8988T (cell line): Measurements from ENCODE around the gene RIMBP2.

Experiments
- DNase-seq: peaks from one replicate; pipeline ENCODE4 v3.0.0; 2011

Gene RIMBP2

DNA sequence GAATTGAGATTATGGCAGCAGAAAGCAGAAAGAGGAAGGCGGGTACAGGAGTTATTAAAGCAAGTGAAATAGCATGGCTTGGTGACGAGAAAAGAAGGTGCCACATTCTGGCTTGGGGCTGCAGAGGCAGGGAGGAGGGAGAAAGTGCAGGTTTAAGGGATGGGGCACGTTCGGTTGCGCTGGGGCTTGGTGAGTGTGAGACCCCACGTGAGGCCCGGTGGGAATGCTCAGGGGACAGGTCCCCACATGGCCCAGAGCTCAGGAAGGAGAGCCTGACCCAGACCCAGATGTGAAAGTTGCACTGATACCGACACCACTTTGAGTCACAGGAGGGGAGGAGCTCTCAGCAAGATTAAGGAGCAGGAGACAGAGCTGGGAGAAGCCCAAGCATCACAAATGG, 191.3 kb downstream of the RIMBP2 start:
- DNase-seq = no peak

DNA sequence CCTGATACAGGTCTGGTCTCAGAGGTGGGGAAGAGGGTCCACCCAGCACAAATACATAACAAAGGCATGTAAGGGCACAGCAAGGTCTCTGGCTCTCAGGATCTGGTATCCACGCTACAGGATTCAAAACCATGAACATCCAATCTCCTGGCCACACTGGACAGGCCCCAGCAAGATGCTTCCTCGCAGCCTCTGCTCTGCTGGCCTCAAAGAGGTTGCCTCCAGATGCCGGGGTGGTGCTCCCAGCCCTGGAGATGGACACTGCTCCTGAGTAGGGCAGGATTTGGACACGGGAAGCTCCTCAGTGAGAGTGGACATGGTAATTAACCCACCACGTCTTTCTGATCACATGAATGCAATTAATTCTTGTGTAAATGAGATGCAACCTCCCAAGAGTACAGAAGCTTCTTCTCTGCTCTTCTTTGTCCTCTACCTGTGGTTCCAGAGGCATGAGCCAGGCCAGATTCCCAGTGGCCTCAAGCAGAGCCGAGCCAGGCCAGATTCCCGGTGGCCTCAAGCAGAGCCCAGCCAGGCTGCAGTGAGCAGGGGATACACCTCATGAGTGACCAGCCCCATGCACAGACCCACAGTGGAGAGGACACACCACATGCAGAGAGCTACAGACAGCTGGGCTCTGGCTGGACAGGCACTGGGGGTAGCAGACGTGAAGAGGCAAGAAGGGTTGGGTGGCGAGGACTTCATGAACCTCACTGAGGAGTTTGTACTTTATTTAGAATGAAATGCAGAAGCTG, 192.1 kb downstream of the RIMBP2 start:
- DNase-seq = no peak

GRCh38 chr12:130523208-130523607, 192.9 kb downstream of the RIMBP2 start:
- no peak for DNase-seq

DNA sequence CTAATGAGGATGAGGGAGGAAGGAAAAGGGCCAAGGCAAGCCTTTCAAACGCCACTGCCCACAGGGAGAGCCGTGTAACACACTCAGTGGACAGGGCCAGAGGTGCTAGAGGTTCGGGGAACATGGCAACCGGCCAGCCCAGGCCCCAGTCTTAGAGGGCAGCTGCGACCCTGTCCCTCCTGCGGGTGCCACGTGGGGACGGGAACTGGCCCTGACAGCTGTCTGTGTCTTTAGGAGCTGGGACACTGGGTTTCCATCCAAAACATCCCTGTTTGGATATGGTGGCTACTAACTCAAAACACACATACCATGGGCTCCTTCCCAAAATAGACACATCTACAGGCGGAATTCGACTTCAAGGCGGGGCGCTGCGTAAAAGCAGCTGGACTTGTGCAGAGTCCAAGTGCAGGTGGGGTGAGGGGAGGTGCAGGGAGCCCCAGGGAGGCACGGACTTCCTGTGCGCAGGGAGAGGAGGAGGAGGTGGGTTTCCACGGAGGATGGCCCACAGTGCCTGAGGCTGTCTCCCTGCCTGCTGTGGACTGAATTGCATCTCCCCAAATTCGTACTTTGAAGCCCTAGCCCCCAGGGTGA, 193.8 kb downstream of the RIMBP2 start:
- DNase-seq = no peak

DNA sequence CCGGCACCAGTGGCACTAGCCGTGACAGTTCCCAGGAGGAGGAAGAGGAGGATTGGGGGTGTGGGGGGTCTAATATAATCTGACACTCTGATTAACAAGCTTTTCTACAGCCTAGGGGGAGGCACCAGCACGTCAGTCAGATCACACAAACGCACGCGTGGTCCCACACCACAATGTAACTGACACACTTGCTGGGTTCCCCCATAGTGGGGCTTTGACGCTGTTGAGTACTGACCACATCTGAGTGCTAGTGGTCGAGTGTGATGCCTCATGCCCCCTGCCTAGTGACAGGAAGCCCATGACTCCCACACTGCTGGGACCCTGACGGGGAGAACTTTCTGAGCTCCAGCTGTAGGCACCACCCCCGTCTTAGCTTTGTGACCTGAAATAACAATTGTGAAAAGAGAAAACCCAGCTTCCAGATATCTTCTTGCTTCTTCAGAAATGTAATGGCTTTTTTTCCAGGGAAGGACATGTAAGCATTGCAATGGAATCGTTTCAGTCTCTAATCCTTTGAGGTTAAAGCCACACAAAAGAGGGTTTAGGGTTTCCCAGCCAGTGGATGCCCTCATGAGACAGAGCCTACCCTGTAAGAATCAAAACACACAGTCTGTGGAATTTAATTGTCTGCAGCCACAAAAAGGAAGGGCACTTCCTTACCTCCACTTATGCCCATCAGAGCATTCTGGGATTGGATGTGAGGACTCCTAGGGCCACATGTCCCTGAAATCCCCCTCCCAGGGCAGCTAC, 194.5 kb downstream of the RIMBP2 start:
- DNase-seq = no peak

DNA sequence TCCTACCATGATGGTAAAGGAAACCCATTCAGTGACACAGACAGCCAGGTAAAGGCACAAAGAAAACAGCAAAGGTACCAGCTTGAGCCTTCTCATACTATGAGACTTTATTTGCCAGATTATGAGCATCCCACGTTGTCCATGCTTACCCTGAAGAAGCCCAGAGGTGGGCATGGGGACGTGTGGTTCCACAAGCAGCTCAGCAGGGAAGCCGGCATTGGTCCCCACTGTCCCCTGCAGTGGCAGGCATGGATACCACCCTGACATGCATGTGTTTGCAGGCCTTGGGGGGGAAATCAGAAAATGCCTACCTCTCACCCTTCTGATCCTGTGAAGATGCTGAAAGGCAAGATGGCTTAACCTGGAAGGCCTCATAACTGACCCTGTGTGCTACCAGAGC, 195.3 kb downstream of the RIMBP2 start:
- DNase-seq = no peak

DNA sequence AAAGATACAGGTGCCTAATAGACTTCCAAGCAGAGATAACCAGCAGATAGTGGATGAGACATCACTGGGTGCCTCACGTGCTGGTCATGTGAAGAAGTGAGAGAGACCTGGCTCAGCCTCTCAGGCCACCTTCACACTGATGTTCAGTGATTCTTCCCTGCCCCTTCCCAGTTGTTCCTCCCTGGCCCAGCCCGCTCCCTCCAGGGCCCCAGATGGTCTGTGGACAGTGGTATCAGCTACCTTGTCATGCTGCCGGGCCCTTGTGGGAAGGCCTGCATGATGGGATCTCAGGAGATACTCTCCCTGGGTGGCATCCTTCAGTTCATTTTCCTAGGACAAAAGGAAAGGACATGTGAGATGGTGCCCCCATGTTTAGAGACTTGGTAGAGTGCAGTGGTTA, 198.5 kb downstream of the RIMBP2 start:
- no peak for DNase-seq

DNA sequence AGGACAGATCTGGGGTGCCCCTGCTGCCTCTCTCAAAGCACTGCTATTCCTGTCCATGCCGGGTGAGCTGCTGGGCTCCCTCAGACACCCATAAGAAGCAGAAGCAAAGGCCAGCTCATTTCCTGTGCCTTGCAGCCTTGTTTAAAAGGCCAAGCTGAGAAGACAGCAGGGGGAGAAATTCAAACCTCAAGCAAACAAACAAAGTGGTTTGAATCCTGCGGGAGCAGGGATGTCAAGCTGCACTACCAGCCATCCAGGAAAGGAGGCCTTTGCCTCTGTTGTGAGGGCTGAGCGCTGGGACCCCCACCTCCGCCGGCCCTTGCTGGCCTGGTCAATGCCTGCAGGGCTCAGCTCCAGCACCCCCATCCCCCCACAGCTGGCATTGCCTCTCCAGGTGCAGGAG, 201.9 kb downstream of the RIMBP2 start:
- DNase-seq = no peak

DNA sequence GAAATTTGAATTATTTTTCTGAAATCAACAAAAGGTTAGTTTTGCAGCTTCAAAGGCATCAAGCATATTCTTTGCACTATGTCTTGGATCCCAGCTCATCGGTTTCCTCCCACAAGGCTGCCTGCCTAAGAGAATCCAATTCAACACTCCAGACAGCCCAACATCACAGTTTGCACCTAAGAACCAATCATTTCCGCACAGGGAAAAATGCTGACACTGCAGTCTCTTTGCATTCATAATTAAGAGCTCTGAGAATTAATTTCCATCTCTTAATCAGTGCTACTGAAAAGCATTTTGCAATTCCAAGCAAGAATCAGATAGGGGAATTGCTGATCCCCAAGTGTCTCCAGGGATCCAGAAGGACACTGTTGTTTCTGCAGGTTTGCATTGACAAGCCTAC, 202.5 kb downstream of the RIMBP2 start:
- no peak for DNase-seq

- DNase-seq = no peak
These were observed 204.8 kb downstream of the RIMBP2 start for GRCh38 chr12:130511285-130511684.

DNA sequence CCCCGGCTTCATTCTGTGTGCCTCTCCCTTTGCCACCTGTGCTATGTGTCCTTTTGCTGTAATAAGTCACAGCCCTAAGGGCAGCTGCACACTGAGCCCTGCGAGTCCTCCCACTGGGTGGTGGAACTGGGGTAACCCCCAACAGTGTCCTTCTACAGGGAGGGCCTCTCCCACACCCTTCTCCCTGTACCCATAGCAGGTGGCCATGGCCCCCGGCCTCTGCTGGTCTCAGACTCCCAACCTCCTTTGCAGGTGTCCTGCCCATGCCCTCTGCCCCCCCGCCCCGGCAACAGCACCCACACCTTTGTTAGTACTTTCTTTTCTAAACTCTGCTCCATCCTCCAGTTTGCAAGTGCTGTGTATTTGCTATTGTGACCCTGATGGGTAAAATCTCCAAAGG, 206.6 kb downstream of the RIMBP2 start:
- DNase-seq = no peak

GRCh38 chr12:130508847-130509246, 207.3 kb downstream of the RIMBP2 start:
- no peak for DNase-seq

DNA sequence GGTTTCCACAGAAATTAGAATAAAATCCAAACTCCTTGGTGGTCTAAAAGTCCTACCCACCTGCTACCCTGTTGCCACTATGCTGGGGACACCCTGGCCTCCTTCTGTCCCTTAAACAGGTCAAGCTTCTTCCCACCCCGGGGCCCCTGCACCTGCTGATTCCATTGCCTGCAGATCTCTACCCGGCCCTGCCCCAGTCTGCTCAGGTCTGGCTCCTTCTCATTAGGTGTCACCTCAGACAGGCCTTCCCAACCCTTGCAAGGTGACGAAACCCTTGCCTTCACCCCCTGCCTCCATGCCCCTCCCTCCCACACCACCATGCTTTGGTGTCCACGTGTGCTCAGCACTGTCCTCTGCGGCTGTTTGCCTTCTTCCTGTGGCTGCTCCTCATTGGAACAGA, 207.8 kb downstream of the RIMBP2 start:
- no peak for DNase-seq

DNA sequence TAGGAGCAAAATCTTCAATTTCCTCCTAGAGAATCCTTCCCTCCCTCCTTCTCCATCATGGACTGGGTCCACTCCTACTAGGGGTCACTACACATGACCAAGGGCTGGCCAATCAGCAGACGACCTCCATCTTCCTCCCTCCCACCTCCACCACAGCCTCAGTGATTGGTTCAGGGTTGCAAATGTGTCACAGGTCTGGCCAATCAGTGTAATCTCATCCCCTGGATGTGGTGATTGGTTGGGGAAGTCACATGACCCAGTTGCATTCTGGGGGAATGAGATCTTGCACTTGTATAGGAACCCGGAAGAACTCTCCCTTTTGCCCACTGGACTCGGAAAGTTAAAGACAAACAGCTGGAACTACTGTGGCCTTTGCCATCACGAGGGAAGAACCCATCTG, 209.3 kb downstream of the RIMBP2 start:
- no peak for DNase-seq

GRCh38 chr12:130504840-130505175, 211.3 kb downstream of the RIMBP2 start:
- DNase-seq = no peak

DNA sequence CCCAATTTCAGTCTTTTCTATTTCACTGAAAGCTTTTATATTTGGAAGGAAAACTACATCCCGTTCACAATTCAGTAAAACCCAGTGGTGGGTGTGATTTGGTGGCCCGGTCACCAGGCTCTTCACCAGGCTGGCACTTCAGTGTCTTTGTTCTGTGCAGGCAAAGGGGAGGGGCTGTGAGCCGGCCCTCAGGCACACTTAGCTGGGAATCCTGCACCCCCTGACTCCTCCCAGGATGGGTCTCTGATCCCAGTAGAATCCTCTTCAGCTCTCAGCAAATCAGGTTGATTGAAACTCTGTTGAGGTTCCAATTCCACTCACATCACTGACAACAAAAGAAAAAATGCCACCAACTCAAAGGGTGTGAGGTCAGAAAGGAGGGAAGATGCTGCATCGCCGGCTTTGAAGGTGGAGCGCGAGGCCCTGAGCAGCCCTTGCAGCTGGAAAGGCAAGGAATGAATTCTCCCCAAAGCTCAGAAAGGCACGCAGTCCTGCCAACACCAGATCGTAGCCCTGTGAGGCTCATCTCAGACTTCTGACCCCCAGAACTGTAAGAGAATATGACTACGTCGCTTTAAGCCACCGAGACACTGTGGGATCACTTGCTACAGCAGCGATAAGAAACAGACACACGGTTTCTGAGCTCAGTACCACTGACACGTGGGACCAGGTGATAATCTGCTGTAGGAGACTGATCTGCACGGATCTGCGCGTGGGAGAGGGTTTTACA, 211.8 kb downstream of the RIMBP2 start:
- DNase-seq = no peak

GRCh38 chr12:130501821-130502220, 214.3 kb downstream of the RIMBP2 start:
- DNase-seq = no peak

GRCh38 chr12:130500835-130501330, 215.2 kb downstream of the RIMBP2 start:
- no peak for DNase-seq

- no peak for DNase-seq
These were observed 216.6 kb downstream of the RIMBP2 start for GRCh38 chr12:130499474-130499873.

DNA sequence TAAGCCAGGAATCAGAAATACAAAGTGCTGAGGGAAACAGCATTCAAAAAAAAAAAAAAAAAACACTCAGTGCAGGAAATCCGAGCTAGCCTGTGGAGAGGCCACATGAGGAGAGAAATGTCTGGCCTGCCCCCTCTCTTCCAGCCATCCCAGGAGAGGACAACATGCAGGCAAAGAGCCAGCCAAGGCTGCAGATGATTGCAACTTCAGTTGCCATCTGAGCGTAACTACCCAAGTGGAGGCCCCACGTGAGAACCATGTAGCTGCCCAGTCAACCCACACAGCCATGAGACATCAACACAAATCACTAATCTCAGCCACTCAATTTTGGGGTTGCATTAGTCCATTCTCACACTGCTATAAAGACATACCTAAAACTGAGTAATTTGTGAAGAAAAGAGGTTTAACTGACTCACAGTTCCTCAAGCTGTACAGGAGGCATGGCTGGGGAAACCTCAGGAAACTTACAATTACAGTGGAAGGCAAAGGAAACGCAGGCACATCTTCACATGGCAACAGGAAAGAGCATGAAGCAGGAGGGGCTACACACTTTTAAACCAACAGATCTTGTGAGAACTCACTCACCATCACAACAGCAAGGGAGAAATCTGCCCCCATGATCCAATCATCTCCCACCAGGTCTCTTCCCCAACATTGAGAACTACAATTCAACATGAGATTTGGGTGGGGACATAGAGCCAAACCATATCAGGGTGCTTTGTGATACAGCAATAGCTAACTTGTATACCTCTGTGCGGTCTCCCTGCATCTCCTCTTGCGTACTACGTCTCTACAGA, 217.3 kb downstream of the RIMBP2 start:
- no peak for DNase-seq

DNA sequence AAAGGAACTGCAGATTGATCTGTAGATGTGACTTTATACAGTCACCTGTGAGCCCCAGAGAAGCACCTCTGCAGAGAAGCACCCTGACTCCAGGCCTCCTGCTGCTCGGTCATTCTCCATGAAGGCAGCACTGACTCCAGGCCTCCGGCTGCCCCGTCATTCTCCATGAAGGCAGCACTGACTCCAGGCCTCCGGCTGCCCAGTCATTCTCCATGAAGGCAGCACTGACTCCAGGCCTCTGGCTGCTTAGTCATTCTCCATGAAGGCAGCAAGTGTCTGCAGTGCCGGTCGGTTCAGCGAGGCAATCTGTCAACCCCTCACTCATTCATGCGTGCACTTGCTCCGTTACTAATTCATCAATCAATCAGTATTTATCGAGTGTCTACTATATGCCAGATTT, 218.1 kb downstream of the RIMBP2 start:
- no peak for DNase-seq

GRCh38 chr12:130497321-130497720, 218.8 kb downstream of the RIMBP2 start:
- no peak for DNase-seq
